Immature natural killer cell (primary cell): ENCODE data around the gene SPAG9. TPM values are rescaled to one million over a fixed set of nuclear protein-coding genes. Genes with fewer than 3 reads are reported as not detected.
"Not testable (repeated sequence)": the region's sequence is repeated elsewhere in the genome, so short reads cannot be mapped to it uniquely, and the experiment has no call there.

ENCODE experiments used
- DNase-seq, 3 donors: peaks; one replicate each; pipeline ENCODE4 v3.0.0; 2022; ENCODE audit warnings: mixed read lengths in 1 of 3
- H3K27ac Mint-ChIP-seq, 6 donors: one replicate each; pipeline ENCODE4 v1.8.0; 2020; ENCODE audit warnings: mixed read lengths in 6 of 6, mild to moderate bottlenecking in 5 of 6, inconsistent platforms in 4 of 6, moderate library complexity in 3 of 6
- H3K27me3 Mint-ChIP-seq, 3 donors: one replicate each; pipeline ENCODE4 v1.8.0; 2020 to 2021; ENCODE audit warnings: low read depth in 3 of 3, mild to moderate bottlenecking in 3 of 3, mixed read lengths in 3 of 3, moderate library complexity in 3 of 3, inconsistent platforms in 1 of 3
- H3K36me3 Mint-ChIP-seq, 3 donors: one replicate each; pipeline ENCODE4 v1.8.0; 2020; ENCODE audit warnings: mixed read lengths in 3 of 3, inconsistent platforms in 2 of 3, mild to moderate bottlenecking in 2 of 3
- H3K4me1 Mint-ChIP-seq, 2 donors: one replicate each; pipeline ENCODE4 v1.8.0; 2020; ENCODE audit warnings: inconsistent platforms in 2 of 2, mild to moderate bottlenecking in 2 of 2, mixed read lengths in 2 of 2, moderate library complexity in 1 of 2
- H3K4me3 Mint-ChIP-seq, 5 donors: one replicate each; pipeline ENCODE4 v1.8.0; 2020; ENCODE audit warnings: mild to moderate bottlenecking in 5 of 5, mixed read lengths in 5 of 5, inconsistent platforms in 3 of 5, moderate library complexity in 3 of 5
- H3K9me3 Mint-ChIP-seq, 6 donors: one replicate each; pipeline ENCODE4 v1.8.0; 2020; ENCODE audit warnings: mild to moderate bottlenecking in 6 of 6, mixed read lengths in 6 of 6, inconsistent platforms in 4 of 6, moderate library complexity in 3 of 6
- polyA plus RNA-seq, 3 donors: library from polyadenylated mRNA; unstranded; fragments of 300-500 nt; fragmentation: Illumina TruSeq; gene quantifications; one replicate each; pipeline ENCODE4 v1.2.3, GENCODE V29; 2021

SPAG9 gene
- polyA plus RNA-seq, 3 donors from 2014 or later, result 1.4 to 7.3 (median 4.3) TPM

DNA sequence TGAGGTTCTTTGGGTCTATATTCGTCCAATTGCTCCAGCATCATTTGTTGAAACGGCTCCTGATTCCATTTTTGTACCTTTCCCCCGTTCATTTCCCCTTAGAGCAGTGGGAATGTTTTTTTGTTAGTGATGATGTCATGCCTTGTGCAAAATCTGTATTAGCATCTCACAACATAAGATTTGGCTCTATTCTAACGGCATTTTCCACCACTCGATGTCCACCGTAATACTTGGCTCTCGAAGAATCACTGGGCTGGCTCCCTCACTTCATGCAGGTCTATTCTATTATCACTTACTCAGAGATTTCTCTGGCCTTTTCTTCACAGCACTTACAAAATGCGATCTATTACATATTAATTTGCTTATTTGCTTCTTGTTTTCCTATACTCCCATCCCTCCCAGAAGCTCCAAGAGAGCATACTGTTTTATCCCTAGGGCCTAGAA is 32.1 kb upstream of the SPAG9 start:
- no peak for DNase-seq
- Mint-ChIP-seq H3K27ac (no peak overlapping the region), H3K4me3 (no peak overlapping the region), H3K4me1 (no peaks in the 10 kb centered on the region), H3K36me3 (peaks cover 4 to 6% (median 4%) of the 10 kb centered on the region in 3 donors), H3K27me3 (peaks cover 0 to under 1% (median 0%) of the 10 kb centered on the region in 3 donors), H3K9me3 (no peaks in the 10 kb centered on the region)

- Mint-ChIP-seq H3K36me3 (peaks cover 0 to under 1% (median 0%) of the 10 kb centered on the region in 3 donors), H3K9me3 (no peaks in the 10 kb centered on the region), H3K27ac (no peak overlapping the region), H3K4me3 (no peak overlapping the region), H3K27me3 (peaks cover 0 to 5% (median 0%) of the 10 kb centered on the region in 3 donors), H3K4me1 (no peaks in the 10 kb centered on the region)
- DNase-seq, result no peak
These were observed 30.3 kb upstream of the SPAG9 start for GRCh38 chr17:51150932-51151331.

GRCh38 chr17:51149163-51149562 is 28.5 kb upstream of the SPAG9 start:
- no peaks in the 10 kb centered on the region for H3K9me3 Mint-ChIP-seq
- H3K4me3 Mint-ChIP-seq, result no peak overlapping the region
- no peaks in the 10 kb centered on the region for H3K36me3 Mint-ChIP-seq
- H3K4me1 Mint-ChIP-seq, result no peaks in the 10 kb centered on the region
- no peak for DNase-seq
- no peak overlapping the region for H3K27ac Mint-ChIP-seq
- H3K27me3 Mint-ChIP-seq, result peaks cover 0 to 5% (median 0%) of the 10 kb centered on the region in 3 donors

- no peak for DNase-seq
- H3K36me3 Mint-ChIP-seq, result no peaks in the 10 kb centered on the region
- H3K4me1 Mint-ChIP-seq, result no peaks in the 10 kb centered on the region
- H3K9me3 Mint-ChIP-seq, result no peaks in the 10 kb centered on the region
- H3K27ac Mint-ChIP-seq, result no peak overlapping the region
- H3K4me3 Mint-ChIP-seq, result no peak overlapping the region
- H3K27me3 Mint-ChIP-seq, result peaks cover 0 to 5% (median 1%) of the 10 kb centered on the region in 3 donors
These were observed 27.0 kb upstream of the SPAG9 start for GRCh38 chr17:51147650-51148049.

GRCh38 chr17:51144266-51145022 is 23.8 kb upstream of the SPAG9 start:
- H3K36me3 Mint-ChIP-seq, result no peaks in the 10 kb centered on the region
- no peak for DNase-seq
- no peak overlapping the region for H3K27ac Mint-ChIP-seq
- no peaks in the 10 kb centered on the region for H3K9me3 Mint-ChIP-seq
- H3K4me1 Mint-ChIP-seq, result no peaks in the 10 kb centered on the region
- no peak overlapping the region for H3K4me3 Mint-ChIP-seq
- H3K27me3 Mint-ChIP-seq, result peaks cover 0 to 5% (median 1%) of the 10 kb centered on the region in 3 donors

- peaks cover 0 to 6% (median 1%) of the 10 kb centered on the region in 3 donors for H3K27me3 Mint-ChIP-seq
- no peak for DNase-seq
- no peak overlapping the region for H3K27ac Mint-ChIP-seq
- H3K4me3 Mint-ChIP-seq, result no peak overlapping the region
- H3K4me1 Mint-ChIP-seq, result no peaks in the 10 kb centered on the region
- no peaks in the 10 kb centered on the region for H3K36me3 Mint-ChIP-seq
- no peaks in the 10 kb centered on the region for H3K9me3 Mint-ChIP-seq
These were observed 21.9 kb upstream of the SPAG9 start for GRCh38 chr17:51142597-51142996.

DNA sequence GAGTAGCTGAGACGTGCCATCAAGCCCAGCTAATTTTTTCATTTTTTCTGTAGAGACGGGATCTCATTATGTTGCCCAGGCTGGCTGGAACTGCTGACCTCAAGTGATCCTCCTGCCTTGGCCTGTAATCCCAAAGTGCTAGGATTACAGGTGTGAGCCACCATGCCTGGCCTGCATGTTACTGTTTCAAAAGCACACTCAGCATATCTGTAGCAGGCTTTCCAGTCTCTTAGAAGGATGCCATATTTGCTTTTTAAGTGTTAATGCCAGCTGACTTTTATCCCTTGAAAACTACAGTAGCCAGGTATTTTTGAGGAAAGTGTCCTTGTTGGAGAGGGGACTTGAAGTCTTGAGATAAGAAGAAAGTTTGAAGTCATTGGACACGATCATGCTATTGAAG is 15.3 kb upstream of the SPAG9 start:
- H3K4me1 Mint-ChIP-seq, result no peaks in the 10 kb centered on the region
- DNase-seq, result no peak
- H3K27me3 Mint-ChIP-seq, result peaks cover 0 to 6% (median 4%) of the 10 kb centered on the region in 3 donors
- H3K27ac Mint-ChIP-seq, result no peak overlapping the region
- no peaks in the 10 kb centered on the region for H3K9me3 Mint-ChIP-seq
- H3K4me3 Mint-ChIP-seq, result no peak overlapping the region
- no peaks in the 10 kb centered on the region for H3K36me3 Mint-ChIP-seq

DNA sequence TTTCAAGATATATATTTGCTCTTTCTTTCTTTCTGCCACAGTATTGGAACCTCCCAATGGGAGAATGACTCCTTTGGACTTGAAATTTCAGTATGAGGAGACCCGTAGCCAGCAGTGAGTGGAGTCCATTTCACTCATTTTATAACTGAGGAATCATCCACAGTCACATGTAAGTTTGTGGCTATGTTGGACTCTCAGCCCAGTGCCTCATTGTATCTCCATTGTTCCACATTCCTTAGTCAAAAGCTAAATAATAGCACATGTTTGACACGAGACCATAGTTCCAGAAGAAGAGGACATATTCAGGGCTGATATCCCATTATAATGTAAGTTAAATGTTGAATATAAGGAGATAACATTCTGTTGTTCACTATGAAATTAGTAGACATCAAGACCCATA is 12.7 kb upstream of the SPAG9 start:
- Mint-ChIP-seq H3K4me3 (no peak overlapping the region), H3K9me3 (no peaks in the 10 kb centered on the region), H3K36me3 (no peaks in the 10 kb centered on the region), H3K27me3 (peaks cover 0 to 5% (median 4%) of the 10 kb centered on the region in 3 donors), H3K27ac (no peak overlapping the region), H3K4me1 (no peaks in the 10 kb centered on the region)
- no peak for DNase-seq

GRCh38 chr17:51132964-51133319 is 12.3 kb upstream of the SPAG9 start:
- Mint-ChIP-seq H3K9me3 (no peaks in the 10 kb centered on the region), H3K36me3 (no peaks in the 10 kb centered on the region), H3K27me3 (peaks cover 0 to 6% (median 4%) of the 10 kb centered on the region in 3 donors), H3K4me1 (no peaks in the 10 kb centered on the region), H3K4me3 (no peak overlapping the region), H3K27ac (no peak overlapping the region)
- DNase-seq, result no peak

GRCh38 chr17:51128076-51128475 is 7.4 kb upstream of the SPAG9 start:
- no peaks in the 10 kb centered on the region for H3K4me1 Mint-ChIP-seq
- H3K4me3 Mint-ChIP-seq, result no peak overlapping the region
- no peak overlapping the region for H3K27ac Mint-ChIP-seq
- no peaks in the 10 kb centered on the region for H3K9me3 Mint-ChIP-seq
- DNase-seq, result no peak
- H3K36me3 Mint-ChIP-seq, result no peaks in the 10 kb centered on the region
- peaks cover 0 to 5% (median 0%) of the 10 kb centered on the region in 3 donors for H3K27me3 Mint-ChIP-seq

DNA sequence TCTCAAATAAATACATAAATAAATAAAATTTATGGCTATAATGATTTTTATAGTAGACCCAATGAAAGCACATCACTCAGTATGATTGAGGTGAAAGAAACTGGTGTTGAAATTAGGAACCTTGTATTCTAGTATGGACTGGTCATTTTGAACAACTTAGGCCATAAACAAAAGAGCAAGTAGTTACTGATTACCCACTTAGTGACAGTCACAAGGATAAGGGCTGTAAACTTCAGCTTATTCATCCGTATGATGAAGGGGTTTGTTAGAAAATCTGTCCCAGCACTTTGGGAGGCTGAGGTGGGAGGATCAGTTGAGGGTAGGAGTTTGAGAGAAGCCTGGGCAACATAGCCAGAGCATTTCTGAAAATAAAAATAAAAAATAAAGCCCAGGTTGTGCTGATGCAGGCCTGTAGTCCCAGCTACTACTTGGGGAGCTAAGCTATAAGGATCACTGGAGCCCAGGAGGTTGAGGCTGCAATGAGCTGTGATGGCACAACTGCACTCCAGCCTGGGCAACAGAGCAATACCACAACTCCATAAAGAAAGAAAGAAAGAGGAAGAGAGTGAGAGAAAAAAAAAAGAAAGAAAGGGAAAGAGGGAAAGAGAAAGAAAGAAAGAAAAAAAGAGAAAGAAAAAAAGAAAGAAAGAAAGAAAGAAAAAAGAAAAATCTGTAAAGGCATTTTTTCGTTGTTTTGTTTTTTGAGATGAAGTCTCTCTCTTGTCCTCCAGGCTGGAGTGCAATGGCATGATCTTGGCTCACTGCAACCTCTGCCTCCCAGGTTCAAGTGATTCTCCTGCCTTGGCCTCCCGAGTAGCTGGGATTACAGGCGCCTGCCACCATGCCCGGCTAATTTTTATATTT is 4.2 kb upstream of the SPAG9 start:
- DNase-seq, result no peak
- peaks cover 6 to 13% (median 10%) of the 10 kb centered on the region in 3 donors for H3K27me3 Mint-ChIP-seq
- no peak overlapping the region for H3K4me3 Mint-ChIP-seq
- H3K27ac Mint-ChIP-seq, result no peak overlapping the region
- H3K4me1 Mint-ChIP-seq, result peaks cover 17 to 19% of the 10 kb centered on the region in 2 donors
- no peaks in the 10 kb centered on the region for H3K36me3 Mint-ChIP-seq
- no peaks in the 10 kb centered on the region for H3K9me3 Mint-ChIP-seq

DNA sequence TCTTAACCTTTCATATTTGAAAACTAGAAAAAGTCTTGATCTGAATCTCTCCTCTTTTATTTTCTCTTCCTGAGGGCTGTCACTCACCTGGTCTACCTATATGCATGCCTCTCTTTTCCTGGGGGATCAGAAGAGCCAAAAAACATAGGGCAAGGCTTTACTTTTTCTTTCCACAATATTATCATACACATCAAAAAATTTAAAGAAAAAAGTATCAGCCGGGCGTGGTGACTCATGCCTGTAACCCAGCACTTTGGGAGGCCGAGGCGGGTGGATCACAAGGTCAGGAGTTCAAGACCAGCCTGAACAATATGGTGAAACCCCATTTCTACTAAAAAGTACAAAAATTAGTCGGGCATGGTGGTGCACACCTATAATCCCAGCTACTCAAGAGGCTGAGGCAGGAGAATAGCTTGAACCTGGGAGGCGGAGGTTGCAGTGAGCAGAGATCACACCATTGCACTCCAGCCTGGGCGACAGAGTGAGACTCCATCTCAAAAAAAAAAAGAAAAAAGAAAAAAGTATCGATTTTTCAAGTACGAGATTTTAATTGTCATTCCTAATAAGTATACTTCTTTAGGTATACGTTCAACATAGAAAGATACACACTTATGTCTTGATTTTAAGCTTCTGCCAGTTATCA is 1.9 kb upstream of the SPAG9 start:
- H3K9me3 Mint-ChIP-seq, H3K36me3 Mint-ChIP-seq, DNase-seq: not testable (repeated sequence)
- Mint-ChIP-seq H3K27ac (peak overlapping the region in 4 of 6 donors; percentile 22 to 99 (median 84)), H3K4me1 (peaks cover 35 to 42% of the 10 kb centered on the region in 2 donors), H3K27me3 (peaks cover 6 to 20% (median 6%) of the 10 kb centered on the region in 3 donors), H3K4me3 (peak overlapping the region in 4 of 5 donors; percentile 1 to 95 (median 38))

DNA sequence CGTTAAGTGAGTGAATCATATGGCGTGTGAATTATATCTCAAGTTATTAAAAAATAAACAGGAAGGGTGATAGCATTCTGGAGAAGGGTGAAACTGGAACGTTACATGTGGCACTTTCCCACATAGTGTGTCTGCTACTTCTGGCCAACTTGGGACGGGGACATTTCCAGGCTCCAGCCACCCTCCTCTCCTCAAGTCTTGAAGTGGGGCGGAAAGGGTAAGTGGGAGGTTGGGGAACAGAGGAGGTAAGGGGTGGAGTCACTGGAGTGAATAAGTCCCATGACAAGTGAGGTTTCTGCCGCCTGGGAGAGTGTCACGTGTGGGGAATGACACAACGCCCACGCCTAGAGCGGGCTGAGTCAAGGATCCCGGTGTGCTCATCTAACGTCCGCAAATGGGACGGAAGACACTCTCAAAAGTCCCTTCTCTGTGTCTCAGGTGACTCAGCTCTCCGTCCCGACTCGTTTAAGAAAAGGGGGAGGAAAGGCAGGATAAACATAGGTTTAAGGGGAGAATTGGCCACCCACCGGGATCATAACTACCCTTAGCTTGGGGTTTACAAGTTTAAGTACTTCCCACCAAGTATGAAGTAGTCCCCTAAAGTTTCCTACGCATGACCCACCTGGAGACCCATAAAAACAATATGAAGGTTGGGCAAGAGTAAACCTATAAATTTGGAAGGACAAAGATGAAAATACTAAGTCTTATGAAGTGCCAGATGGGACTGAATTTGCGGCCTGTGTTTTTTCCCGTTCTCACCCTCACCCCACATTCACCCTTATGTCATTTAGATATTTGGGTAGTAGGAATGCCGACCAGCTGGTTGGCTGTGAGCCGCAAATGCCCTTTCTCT is 1.2 kb upstream of the SPAG9 start:
- Mint-ChIP-seq H3K36me3 (no peaks in the 10 kb centered on the region), H3K4me3 (peak overlapping the region; percentile 89 to 99 (median 98)), H3K4me1 (peaks cover 38 to 49% of the 10 kb centered on the region in 2 donors), H3K9me3 (no peaks in the 10 kb centered on the region), H3K27ac (peak overlapping the region; percentile 97 to 100 (median 99)), H3K27me3 (peaks cover 6 to 20% (median 6%) of the 10 kb centered on the region in 3 donors)
- DNase-seq, result peak; percentile 11 to 28 (median 19)
